NCI-H446 treated with DMSO at 0.1 percent for 48 hours (cell line): Measurements from ENCODE around the gene PAPOLG.
A peak's percentile ranks its signal among the peaks of the same experiment; 100 is the strongest.

Experiments
- DNase-seq: peaks from one replicate; lab custom pipeline; 2025; lab: John Stamatoyannopoulos, UW

The PAPOLG gene

GRCh38 chr2:60756097-60757087, at the start of gene PAPOLG:
Gene PAPOLG, plus strand, starts transcription at chr2:60756268. Its CDS starts 211 bp downstream, at chr2:60756479.
- DNase-seq = peak; percentile 82

- peak; percentile 1 for DNase-seq
These were observed 48.2 kb upstream of the PAPOLG start for GRCh38 chr2:60707750-60708371.

GRCh38 chr2:60708630-60709320, 47.3 kb upstream of the PAPOLG start:
- DNase-seq = no peak

DNA sequence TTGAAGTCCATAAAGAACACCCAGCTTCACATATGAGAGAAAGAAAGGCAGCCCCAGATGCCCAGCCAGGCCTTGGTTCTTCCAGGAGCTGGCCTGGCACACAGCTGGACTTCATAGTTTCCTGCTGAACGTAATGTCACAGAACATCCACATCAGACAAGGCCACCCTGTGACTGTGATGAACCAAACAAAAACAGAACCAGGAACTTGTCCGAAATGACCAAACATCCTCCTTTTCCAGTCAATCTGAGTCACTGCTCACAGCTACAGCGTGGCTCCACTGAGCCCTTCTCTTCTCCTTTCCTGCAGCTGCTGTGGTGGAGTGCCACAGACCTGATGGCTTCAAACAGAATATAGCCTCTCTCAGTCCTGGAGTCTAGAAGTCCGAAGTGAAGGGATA, 45.4 kb upstream of the PAPOLG start:
- DNase-seq = no peak

DNA sequence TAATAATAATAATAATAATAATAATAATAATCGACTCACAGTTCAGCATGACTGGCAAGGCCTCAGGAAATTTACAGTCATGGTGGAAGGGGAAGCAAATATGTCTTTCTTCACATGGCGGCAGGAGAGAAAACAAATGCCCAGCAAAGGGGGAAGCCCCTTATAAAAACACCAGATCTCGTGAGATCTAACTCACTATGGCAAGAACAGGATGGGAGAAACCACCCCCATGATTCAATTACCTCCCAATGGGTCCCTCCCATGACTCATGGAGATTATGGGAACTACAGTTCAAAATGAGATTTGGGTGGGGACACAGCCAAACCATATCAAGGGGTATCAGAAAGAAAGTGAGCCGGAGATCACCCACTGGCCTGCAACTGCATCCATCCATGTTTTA, 40.5 kb upstream of the PAPOLG start:
- no peak for DNase-seq

- DNase-seq = no peak
These were observed 38.4 kb upstream of the PAPOLG start for GRCh38 chr2:60717691-60718090.

- DNase-seq = no peak
These were observed 36.7 kb upstream of the PAPOLG start for GRCh38 chr2:60719331-60719730.

GRCh38 chr2:60725466-60725865, 30.6 kb upstream of the PAPOLG start:
- DNase-seq = no peak

- no peak for DNase-seq
These were observed 27.2 kb upstream of the PAPOLG start for GRCh38 chr2:60728855-60729254.

DNA sequence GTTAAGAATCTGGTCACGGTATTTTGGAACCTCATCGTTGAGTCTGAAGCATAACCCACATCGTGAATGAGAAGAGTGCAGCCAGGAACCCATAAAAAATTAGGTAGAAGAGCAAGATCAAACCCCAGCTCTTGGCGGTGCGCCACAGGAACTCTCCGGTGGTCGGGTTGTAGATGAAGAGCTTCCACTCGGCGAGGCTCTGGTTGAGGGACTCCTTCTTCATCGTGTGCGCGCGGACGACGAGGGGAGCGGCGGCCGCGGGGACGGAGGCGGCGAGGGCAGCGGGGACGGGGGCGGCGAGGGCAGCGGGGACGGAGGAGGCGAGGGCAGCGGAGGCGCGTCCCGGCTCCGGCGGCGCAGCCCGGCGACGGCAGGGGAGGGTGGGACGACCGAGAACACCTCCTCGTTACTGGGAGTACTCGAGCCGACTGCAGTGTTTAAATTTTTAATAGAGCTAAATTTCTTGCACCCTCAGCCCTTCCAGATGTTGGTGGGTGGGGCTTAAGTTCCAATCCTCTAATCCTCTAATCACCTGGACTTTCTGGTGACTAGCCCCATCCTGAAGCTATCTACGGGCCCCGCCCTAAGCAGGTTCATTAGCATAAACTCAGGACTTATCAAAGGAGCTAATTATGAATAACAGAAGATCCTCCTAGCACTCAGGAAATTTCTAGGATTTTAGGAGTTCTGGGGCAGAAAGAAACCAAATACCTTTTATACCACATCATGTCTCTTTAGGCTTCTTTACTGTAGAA, 20.4 kb upstream of the PAPOLG start:
- no peak for DNase-seq

GRCh38 chr2:60738679-60739078, 17.4 kb upstream of the PAPOLG start:
- DNase-seq = no peak

DNA sequence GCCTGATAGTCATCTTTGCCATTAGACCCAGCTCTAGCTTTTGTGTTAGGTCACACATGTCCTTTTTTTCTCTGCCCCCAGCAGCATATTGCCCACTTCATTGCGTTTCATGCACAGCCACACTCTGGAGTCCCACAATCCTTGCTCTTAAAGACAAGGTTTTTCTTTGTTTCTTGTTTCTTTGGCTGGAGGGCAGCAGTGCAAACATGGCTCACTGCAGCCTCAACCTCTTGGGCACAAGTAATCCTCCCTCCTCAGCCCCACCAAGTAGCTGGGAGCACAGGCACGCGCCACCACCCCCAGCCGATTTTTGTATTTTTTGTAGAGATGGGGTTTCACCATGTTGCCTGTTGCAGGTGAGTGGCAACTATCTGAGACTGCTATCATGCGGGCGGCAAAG, 16.9 kb upstream of the PAPOLG start:
- DNase-seq = no peak

DNA sequence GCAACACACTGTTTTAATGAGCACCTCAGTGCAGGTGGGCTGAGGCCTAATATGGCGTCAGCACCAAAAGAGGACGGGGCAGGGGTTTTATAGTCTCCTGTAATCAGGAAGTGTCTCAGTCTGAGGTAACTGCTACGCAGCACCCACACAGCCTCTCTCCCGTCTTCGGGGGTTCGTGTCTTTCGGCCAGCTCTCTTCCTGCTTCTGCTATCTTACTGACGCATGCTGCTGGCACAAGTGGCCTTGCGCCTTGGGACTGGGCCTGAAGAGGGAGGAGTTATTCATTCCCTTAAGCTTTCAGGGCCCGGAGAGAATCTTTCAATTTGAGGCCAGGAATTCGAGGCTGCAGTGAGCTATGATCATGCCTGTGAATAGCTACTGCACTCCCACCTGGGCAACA, 14.5 kb upstream of the PAPOLG start:
- DNase-seq = no peak

GRCh38 chr2:60742419-60742818, 13.6 kb upstream of the PAPOLG start:
- DNase-seq = no peak

- no peak for DNase-seq
These were observed 10.7 kb upstream of the PAPOLG start for GRCh38 chr2:60745330-60745729.

DNA sequence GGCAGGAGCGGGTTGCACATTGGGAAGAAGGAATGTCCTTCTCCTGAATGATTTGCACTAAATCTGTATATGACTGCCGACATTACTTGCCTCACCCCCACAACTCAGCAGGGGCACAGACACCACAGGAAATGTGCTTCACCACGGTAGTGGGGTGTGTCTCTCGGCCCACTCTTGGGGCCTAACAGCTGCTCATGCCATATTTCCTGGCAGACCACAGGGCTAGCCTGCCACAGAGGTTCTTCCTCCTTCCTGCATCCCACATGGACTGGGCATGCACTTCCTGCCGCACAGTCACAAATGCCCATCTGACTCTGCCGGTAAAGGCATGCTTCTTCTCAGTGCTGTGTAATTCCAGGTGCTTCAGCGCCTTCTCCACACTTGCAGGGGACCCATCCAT, 10.3 kb upstream of the PAPOLG start:
- DNase-seq = no peak

GRCh38 chr2:60746318-60746717, 9.8 kb upstream of the PAPOLG start:
- no peak for DNase-seq

DNA sequence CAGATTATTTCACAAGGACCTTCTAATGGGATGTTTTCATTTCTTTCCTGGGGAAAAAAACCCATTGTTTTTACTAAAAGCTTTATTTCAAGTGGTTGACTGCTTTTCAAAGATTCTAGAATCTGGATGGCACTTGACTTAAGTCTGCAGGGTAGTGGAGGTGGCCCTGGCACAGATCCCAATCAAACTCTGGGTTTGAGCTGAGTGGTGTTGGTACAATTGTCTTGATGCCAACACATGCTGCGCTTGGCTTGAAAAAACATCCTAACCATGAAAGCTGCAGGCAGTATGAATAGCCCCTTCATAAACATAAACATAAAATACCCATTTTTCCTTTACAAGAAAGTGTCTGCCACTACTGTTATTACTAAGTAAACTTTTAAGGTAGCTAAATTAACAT, 3.6 kb downstream of the PAPOLG start:
- DNase-seq = no peak

DNA sequence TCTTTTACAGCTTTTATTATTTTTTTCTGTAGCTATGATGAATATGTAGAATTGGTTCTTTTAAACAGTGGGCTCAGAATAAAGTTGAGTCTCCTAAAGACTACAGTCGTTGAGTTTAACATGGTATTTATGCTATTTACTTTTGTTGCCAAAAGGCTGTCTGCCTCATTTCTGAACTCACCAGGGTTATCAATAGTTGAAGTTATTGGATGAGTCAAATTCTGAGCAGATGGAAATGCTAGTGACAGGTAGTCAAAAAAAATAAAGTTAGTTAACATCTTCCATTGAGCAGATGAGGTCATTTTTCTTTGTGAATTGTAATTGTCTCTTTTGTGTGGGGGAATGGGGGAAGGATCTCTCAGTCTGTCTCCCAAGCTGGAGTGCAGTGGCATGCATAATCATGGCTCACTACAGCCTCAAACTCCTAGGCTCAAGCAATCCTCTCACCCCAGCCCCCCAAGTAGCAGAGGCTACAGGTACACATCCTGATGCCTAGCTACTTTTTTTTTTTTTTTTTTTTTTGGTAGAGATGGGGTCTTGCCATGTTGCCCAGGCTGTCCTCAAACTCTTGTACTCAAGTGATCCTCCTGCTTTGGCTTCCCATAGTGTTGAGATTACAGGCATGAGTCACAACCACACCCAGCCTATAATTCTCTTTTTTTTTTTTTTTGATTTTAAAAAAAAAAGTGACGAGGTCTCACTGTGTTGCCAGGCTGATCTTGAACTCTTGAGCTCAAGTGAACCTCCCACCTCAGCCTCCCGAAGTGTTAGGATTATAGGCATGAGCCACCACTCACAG, 8.9 kb downstream of the PAPOLG start:
- DNase-seq = no peak

GRCh38 chr2:60766283-60766682, 10.2 kb downstream of the PAPOLG start:
- no peak for DNase-seq

- DNase-seq = no peak
These were observed 15.4 kb downstream of the PAPOLG start for GRCh38 chr2:60771508-60771907.
